ENCODE data around the gene GATC. TPM values are rescaled to one million over a fixed set of nuclear protein-coding genes. Genes with fewer than 3 reads are reported as not detected.

The GATC gene
- polyA plus RNA-seq, 1 experiment = 25.9 TPM

DNA sequence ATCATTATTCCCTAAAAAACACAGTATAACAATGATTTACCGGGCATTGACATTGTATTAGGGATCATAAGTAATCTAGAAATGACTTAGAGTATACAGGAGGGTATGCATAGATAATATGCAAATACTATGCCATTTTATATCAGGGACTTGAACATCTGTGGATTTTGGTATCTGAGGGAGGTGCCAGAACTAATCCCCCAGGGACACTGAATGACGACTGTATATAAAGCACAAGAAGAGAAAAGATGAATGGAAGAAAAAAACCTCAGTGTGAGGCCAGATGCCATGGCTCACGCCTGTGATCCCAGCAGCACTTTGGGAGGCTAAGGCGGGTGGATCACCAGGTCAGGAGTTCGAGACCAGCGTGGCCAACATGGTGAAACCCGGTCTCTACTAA is 33.8 kb upstream of the GATC start:
- Histone ChIP-seq H3K4me3 (ENCODE audit: low read depth, low read length) (no peak overlapping the region), H3K27me3 (ENCODE audit: control insufficient read depth, insufficient read depth, low read length) (peaks cover 13% of the 10 kb centered on the region), H3K27ac (ENCODE audit: low read depth, low read length) (no peak overlapping the region), H3K9me3 (ENCODE audit: control insufficient read depth, insufficient read depth, low read length) (no peaks in the 10 kb centered on the region)
- ChIA-PET CTCF (no interaction called here), POLR2A (no interaction called here)
- TF ChIP-seq, protein P1, sequence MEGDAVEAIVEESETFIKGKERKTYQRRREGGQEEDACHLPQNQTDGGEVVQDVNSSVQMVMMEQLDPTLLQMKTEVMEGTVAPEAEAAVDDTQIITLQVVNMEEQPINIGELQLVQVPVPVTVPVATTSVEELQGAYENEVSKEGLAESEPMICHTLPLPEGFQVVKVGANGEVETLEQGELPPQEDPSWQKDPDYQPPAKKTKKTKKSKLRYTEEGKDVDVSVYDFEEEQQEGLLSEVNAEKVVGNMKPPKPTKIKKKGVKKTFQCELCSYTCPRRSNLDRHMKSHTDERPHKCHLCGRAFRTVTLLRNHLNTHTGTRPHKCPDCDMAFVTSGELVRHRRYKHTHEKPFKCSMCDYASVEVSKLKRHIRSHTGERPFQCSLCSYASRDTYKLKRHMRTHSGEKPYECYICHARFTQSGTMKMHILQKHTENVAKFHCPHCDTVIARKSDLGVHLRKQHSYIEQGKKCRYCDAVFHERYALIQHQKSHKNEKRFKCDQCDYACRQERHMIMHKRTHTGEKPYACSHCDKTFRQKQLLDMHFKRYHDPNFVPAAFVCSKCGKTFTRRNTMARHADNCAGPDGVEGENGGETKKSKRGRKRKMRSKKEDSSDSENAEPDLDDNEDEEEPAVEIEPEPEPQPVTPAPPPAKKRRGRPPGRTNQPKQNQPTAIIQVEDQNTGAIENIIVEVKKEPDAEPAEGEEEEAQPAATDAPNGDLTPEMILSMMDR (IDR thresholded peaks at IDR 0.05; ENCODE audit: low read depth, low read length) = no peak
- DNase-seq (ENCODE audit: low read depth, low spot score) = no peak

DNA sequence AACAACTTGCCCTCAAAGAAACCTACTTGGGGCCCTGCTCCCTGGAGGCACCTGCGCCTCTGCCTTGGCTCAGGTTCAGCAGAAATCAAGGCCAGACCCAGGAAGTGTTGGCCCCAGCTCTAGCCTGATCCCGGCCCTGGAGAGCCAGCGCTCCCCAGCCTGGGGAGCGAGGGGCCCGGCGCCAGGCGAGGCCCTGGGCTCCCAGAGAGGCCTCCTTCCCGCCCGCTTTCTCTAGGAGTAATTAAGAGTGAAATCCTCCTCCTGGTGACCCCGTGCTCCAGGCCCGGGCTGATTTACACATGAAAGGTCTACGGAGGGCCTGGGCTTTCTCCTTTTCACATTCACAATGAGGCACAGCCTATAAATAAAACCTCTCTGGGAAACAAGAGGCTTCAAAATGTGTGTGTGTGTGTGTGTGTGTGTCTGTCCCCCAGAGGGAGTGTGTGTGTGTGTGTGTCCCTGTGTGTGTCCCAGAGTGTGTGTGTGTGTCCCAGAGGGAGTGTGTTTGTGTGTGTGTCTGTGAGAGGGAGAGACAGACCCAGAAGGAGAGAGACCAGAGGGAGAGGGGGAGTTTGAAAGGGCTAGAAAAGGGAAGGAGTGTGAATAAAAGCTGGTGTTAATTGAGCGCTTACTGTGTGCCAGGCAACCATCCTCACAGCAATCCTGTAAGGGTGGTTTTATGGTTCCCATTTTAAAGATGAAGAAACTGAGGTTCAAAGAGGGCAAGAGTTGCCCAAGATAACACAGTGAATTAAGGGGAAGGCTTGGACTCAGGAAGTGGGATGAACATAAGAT is 32.1 kb upstream of the GATC start:
- ChIA-PET POLR2A (no interaction called here), CTCF (interaction anchor here (1.0 kb wide), 1 partner anchor 16 kb away, joined by 3 read pairs; no protein-coding TSS in a partner anchor)
- peaks cover 16% of the 10 kb centered on the region for H3K27me3 ChIP-seq (ENCODE audit: control insufficient read depth, insufficient read depth, low read length)
- no peak for DNase-seq (ENCODE audit: low read depth, low spot score)
- H3K9me3 ChIP-seq (ENCODE audit: control insufficient read depth, insufficient read depth, low read length) = no peaks in the 10 kb centered on the region
- TF ChIP-seq, protein P1 (IDR thresholded peaks at IDR 0.05; ENCODE audit: low read depth, low read length) = no peak
- H3K4me3 ChIP-seq (ENCODE audit: low read depth, low read length) = no peak overlapping the region
- no peak overlapping the region for H3K27ac ChIP-seq (ENCODE audit: low read depth, low read length)

DNA sequence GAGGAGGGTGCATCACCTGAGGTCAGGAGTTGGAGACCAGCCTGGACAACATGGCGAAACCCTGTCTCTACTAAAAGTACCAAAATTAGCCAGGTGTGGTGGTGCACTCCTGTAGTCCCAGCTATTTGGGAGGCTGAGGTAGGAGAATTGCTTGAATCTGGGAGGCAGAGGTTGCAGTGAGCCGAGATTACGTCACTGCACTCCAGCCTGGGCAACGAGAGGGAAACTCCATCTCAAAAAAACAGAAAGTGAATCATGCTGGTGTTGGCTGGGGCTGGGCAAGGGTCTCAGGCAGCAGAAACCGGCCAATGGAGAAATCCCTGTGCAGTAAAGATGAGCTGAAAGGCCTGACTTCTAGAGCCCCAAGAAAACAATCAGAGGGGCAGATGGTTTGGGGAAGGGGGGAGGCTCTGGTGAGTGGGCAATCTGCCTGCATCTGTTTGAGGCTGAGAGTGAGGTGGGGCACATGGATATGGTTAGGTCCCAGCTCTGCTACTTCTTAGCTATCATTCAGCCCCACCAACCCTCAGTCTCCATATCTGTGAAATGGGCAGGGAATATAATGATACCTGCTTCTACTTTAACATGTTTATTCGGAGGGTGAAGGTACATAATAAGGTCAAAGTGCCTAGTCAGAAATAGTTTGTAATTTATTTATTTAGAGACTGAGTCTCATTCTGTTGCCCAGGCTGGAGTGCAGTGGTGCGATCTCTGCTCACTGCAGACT is 29.6 kb upstream of the GATC start:
- Histone ChIP-seq H3K27me3 (ENCODE audit: control insufficient read depth, insufficient read depth, low read length) (peaks cover 16% of the 10 kb centered on the region), H3K9me3 (ENCODE audit: control insufficient read depth, insufficient read depth, low read length) (no peaks in the 10 kb centered on the region), H3K27ac (ENCODE audit: low read depth, low read length) (no peak overlapping the region), H3K4me3 (ENCODE audit: low read depth, low read length) (no peak overlapping the region)
- no peak for DNase-seq (ENCODE audit: low read depth, low spot score)
- TF ChIP-seq, protein P1 (IDR thresholded peaks at IDR 0.05; ENCODE audit: low read depth, low read length) = no peak
- ChIA-PET CTCF (interaction anchor here (0.6 to 1.9 kb wide), 3 partner anchors 13 to 17 kb away, joined by 3 to 5 read pairs (median 4); no protein-coding TSS in a partner anchor), POLR2A (no interaction called here)

DNA sequence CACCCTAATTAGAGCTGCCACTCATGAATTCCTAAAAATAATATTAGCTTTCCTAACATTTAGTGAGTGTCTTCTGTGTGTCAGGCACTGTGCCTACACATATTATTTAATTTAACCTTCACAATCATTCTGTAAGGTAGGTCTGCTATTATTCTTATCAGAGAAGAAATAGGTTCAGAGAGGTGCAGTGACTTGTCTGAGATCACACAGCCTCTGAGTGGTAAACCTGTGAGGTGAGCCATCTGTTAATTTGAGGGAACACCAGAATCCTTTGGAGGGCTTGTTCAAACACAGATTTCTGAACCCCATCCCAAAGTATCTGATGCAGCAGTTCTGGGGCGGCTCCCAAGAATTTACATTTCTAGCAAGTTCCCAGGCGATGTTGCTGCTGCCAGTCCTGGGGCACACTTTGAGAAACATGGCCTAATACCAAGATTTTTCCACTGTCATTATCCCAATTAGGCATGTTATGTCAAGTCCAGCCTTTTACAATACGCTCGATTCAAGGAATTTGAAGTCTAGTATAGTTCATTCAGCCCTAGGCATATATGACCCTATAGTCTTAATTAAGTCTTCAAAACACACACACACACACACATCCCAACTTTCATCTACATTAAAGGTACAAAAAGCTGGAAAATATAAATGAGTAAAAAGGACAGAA is 28.2 kb upstream of the GATC start:
- DNase-seq (ENCODE audit: low read depth, low spot score) = no peak
- Histone ChIP-seq H3K4me3 (ENCODE audit: low read depth, low read length) (no peak overlapping the region), H3K27ac (ENCODE audit: low read depth, low read length) (no peak overlapping the region), H3K27me3 (ENCODE audit: control insufficient read depth, insufficient read depth, low read length) (peaks cover 16% of the 10 kb centered on the region), H3K9me3 (ENCODE audit: control insufficient read depth, insufficient read depth, low read length) (no peaks in the 10 kb centered on the region)
- ChIA-PET CTCF (interaction anchor here (1.0 kb wide), 1 partner anchor 61 kb away, joined by 3 read pairs; no protein-coding TSS in a partner anchor), POLR2A (no interaction called here)
- TF ChIP-seq, protein P1 (IDR thresholded peaks at IDR 0.05; ENCODE audit: low read depth, low read length) = no peak

Data from AG04450 (cell line).